NCI-H2171 treated with DMSO at 0.1 percent for 48 hours (cell line): Measurements from ENCODE around the gene DNMT3A.

Source experiments
- DNase-seq: peaks from one replicate; lab custom pipeline; 2025; lab: John Stamatoyannopoulos, UW

The DNMT3A gene

GRCh38 chr2:25202275-25202674 lies 139.4 kb downstream of the DNMT3A start:
- no peak for DNase-seq

- no peak for DNase-seq
Observed at GRCh38 chr2:25201794-25202193, 139.9 kb downstream of the DNMT3A start.

GRCh38 chr2:25201265-25201664 lies 140.5 kb downstream of the DNMT3A start:
- no peak for DNase-seq

- no peak for DNase-seq
Observed at GRCh38 chr2:25198576-25198975, 143.1 kb downstream of the DNMT3A start.

- no peak for DNase-seq
Observed at GRCh38 chr2:25198209-25198525, 143.6 kb downstream of the DNMT3A start.

- no peak for DNase-seq
Observed at GRCh38 chr2:25197336-25198208, 144.2 kb downstream of the DNMT3A start.

GRCh38 chr2:25194576-25195122 lies 147.1 kb downstream of the DNMT3A start:
- DNase-seq = no peak

- DNase-seq = no peak
Observed at GRCh38 chr2:25190536-25190935, 151.2 kb downstream of the DNMT3A start.

GRCh38 chr2:25188405-25188804 lies 153.3 kb downstream of the DNMT3A start:
- DNase-seq = no peak

- DNase-seq = peak; percentile 34
Observed at GRCh38 chr2:25187729-25188350, 153.9 kb downstream of the DNMT3A start.

GRCh38 chr2:25184254-25184653 lies 157.5 kb downstream of the DNMT3A start:
- no peak for DNase-seq

- no peak for DNase-seq
Observed at GRCh38 chr2:25178976-25179375, 162.7 kb downstream of the DNMT3A start.
